HFFc6 (cell line): ENCODE data around the gene WBP11. TPM values are rescaled to one million over a fixed set of nuclear protein-coding genes. Genes with fewer than 3 reads are reported as not detected.
"Not testable (repeated sequence)": the region's sequence is repeated elsewhere in the genome, so short reads cannot be mapped to it uniquely, and the experiment has no call there.

Experiments
- DNase-seq: peaks from one replicate; pipeline ENCODE4 v3.0.0-alpha.2; 2018
- H3K27ac Mint-ChIP-seq: 2 replicates; pipeline ENCODE4 v1.8.0; 2020; ENCODE audit warnings: mild to moderate bottlenecking, mixed read lengths
- H3K27me3 Mint-ChIP-seq: 2 replicates; pipeline ENCODE4 v1.8.0; 2021; ENCODE audit warnings: mild to moderate bottlenecking, moderate library complexity, mixed read lengths; ENCODE audit not compliant: insufficient read depth
- H3K36me3 Mint-ChIP-seq: 2 replicates; pipeline ENCODE4 v1.8.0; 2021; ENCODE audit warnings: low read depth, mixed read lengths
- H3K4me1 Mint-ChIP-seq: 2 replicates; pipeline ENCODE4 v1.8.0; 2020; ENCODE audit warnings: low read depth, mixed read lengths
- H3K4me3 Mint-ChIP-seq: 2 replicates; pipeline ENCODE4 v1.8.0; 2020; ENCODE audit warnings: mild to moderate bottlenecking, moderate library complexity, mixed read lengths
- H3K9me3 Mint-ChIP-seq: 2 replicates; pipeline ENCODE4 v1.8.0; 2020; ENCODE audit warnings: mild to moderate bottlenecking, mixed read lengths
- CTCF ChIP-seq: fragments of 200-600 bp; sonication (generic); IDR thresholded peaks from 2 replicates; pipeline ENCODE4 v1.5.0; 2021; ENCODE audit warnings: antibody characterized with exemption, mild to moderate bottlenecking
- total RNA-seq, 6 experiments: library from RNA; stranded (reverse); fragmentation: NEBNext Ultra II Directional; extraction: Animal tissue kit (Norgen Biotek cat#: 25700); gene quantifications; 2 replicates in 1 of 6; 3 replicates in 5 of 6; pipeline ENCODE4 v1.2.3, GENCODE V29; 2021

WBP11 gene
- total RNA-seq, 6 experiments from 2014 or later: 50.5 to 69.0 (median 60.8) TPM

DNA sequence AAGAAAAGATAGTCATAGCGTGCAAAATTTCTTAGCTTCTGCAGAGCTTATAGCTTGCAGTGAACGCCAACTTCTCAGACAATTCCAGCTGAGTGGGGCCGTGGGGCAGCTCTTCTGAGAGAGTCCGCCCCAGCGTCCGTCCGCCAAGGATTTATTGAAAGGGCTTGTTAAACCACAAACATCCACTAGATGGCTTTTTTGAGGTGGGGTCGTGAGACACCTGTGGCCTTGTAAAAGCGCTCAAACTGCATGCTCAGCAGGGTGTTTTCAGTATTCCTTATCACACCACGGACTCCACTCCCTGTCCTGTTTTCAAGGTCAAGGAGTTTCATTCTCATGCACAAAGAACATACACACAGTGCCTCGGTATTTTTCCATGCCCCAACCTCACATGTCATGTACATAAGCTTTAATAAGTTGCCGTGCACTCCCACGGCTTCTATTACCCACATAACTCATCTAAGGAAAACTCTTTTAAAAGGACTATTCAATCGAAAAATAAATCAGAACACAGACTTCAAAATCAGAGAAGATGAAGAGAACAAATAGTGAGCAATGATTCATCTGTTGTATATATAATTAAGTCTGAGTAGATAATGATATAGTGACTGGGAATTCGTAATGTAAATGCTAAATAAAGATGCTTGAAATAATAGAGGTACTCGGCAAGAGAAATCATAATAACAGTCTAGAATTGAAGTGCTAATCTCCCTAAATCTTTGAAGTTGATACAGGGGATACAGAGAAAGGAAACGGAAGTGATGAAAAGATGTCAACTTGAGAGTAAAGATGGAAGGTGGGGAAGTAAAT is 46.7 kb downstream of the WBP11 start:
- Mint-ChIP-seq H3K27ac (no peak overlapping the region), H3K36me3 (peaks cover 18% of the 10 kb centered on the region), H3K4me3 (peak overlapping the region; percentile 33; the same call in 1 of the 2 replicates), H3K4me1 (peaks cover 19% of the 10 kb centered on the region), H3K9me3 (peaks cover 7% of the 10 kb centered on the region; the same call in 1 of the 2 replicates), H3K27me3 (no peaks in the 10 kb centered on the region; the same call in 1 of the 2 replicates)
- TF ChIP-seq CTCF: peak; percentile 62
- no peak for DNase-seq

DNA sequence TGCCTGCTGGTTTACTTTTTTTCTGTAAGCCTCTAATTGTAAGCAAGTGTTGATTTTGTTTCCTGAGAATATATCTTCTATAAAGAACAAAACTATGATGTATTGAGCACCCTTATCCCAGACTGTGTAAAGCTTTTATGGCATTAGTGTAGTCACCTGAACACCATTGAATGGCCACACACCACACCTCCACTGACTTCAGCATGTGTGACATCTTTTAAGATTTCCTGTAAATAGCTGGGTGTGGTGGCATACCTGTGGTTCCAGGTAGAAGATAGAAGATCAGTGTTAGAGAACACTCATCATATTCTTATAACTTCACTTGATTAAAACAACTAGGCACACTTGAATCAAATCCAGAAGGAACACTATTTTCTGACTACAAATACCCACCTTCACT is 51.3 kb downstream of the WBP11 start:
- Mint-ChIP-seq H3K27me3 (no peaks in the 10 kb centered on the region), H3K9me3 (no peaks in the 10 kb centered on the region), H3K4me3 (no peak overlapping the region), H3K36me3 (no peaks in the 10 kb centered on the region), H3K4me1 (peaks cover 13% of the 10 kb centered on the region), H3K27ac (no peak overlapping the region)
- no peak for TF ChIP-seq CTCF
- no peak for DNase-seq

DNA sequence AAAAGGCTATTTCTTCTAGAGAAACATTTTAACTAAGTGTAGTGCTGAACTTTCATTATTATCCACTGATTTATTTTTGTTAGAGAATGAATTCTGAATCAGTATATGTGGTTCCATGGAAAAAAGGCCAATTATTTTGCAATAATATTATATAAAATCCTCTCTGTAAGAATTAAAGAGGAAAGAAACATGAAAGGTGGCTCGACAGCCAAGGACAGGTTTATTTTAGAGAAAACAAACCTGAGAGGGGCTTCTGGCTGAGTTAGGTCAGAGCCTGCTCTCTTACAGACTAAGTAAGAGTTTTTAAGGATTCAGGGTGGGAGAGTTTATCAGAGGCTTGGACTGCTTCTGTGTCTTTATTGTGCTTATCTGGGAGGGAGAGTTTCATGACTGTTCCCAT is 60.2 kb downstream of the WBP11 start:
- no peaks in the 10 kb centered on the region; the same call in 1 of the 2 replicates for H3K4me1 Mint-ChIP-seq
- no peak overlapping the region for H3K27ac Mint-ChIP-seq
- no peak overlapping the region for H3K4me3 Mint-ChIP-seq
- no peak for DNase-seq
- TF ChIP-seq CTCF: no peak
- H3K36me3 Mint-ChIP-seq: no peaks in the 10 kb centered on the region; the same call in 1 of the 2 replicates
- H3K9me3 Mint-ChIP-seq: peaks cover 4% of the 10 kb centered on the region
- H3K27me3 Mint-ChIP-seq: no peaks in the 10 kb centered on the region

- Mint-ChIP-seq H3K27ac (no peak overlapping the region), H3K4me1 (no peaks in the 10 kb centered on the region; the same call in 1 of the 2 replicates), H3K4me3 (no peak overlapping the region), H3K36me3 (no peaks in the 10 kb centered on the region; the same call in 1 of the 2 replicates), H3K27me3 (no peaks in the 10 kb centered on the region), H3K9me3 (peaks cover 4% of the 10 kb centered on the region)
- DNase-seq: no peak
- no peak for TF ChIP-seq CTCF
Measured at GRCh38 chr12:14741942-14742341, 61.3 kb downstream of the WBP11 start.

GRCh38 chr12:14741153-14741552 is 62.1 kb downstream of the WBP11 start:
- Mint-ChIP-seq H3K4me1 (no peaks in the 10 kb centered on the region; the same call in 1 of the 2 replicates), H3K36me3 (no peaks in the 10 kb centered on the region; the same call in 1 of the 2 replicates), H3K27me3 (no peaks in the 10 kb centered on the region), H3K9me3 (peaks cover 4% of the 10 kb centered on the region), H3K27ac (no peak overlapping the region), H3K4me3 (no peak overlapping the region)
- DNase-seq: no peak
- TF ChIP-seq CTCF: no peak

DNA sequence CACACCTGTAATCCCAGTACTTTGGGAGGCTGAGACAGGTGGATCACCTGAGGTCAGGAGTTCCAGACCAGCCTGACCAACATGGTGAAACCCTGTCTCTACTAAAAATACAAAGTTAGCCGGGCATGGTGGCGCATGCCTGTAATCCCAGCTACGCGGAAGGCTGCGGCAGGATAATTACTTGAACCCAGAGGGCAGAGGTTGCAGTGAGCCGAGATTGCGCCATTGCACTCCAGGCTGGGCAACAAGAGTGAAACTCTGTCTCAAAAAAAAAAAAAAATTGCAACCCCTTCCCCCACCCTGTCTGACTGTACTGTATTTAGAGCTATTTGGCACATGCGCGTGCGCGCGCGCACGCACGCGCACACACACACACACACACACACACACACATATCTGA is 66.8 kb downstream of the WBP11 start:
- not testable (repeated sequence) for H3K4me1 Mint-ChIP-seq, H3K4me3 Mint-ChIP-seq, H3K27ac Mint-ChIP-seq, DNase-seq, H3K36me3 Mint-ChIP-seq, H3K9me3 Mint-ChIP-seq, H3K27me3 Mint-ChIP-seq
